Measurements from ENCODE around the gene ZYG11B. TPM values are rescaled to one million over a fixed set of nuclear protein-coding genes. Genes with fewer than 3 reads are reported as not detected.
A peak's percentile ranks its signal among the peaks of the same experiment; 100 is the strongest.

ZYG11B gene
- total and polyA plus RNA-seq, 2 of the 13 experiments (the other 11 are each of a cell fraction or from before 2014, with no cell fraction given), result 6.9 to 17.9 TPM

DNA sequence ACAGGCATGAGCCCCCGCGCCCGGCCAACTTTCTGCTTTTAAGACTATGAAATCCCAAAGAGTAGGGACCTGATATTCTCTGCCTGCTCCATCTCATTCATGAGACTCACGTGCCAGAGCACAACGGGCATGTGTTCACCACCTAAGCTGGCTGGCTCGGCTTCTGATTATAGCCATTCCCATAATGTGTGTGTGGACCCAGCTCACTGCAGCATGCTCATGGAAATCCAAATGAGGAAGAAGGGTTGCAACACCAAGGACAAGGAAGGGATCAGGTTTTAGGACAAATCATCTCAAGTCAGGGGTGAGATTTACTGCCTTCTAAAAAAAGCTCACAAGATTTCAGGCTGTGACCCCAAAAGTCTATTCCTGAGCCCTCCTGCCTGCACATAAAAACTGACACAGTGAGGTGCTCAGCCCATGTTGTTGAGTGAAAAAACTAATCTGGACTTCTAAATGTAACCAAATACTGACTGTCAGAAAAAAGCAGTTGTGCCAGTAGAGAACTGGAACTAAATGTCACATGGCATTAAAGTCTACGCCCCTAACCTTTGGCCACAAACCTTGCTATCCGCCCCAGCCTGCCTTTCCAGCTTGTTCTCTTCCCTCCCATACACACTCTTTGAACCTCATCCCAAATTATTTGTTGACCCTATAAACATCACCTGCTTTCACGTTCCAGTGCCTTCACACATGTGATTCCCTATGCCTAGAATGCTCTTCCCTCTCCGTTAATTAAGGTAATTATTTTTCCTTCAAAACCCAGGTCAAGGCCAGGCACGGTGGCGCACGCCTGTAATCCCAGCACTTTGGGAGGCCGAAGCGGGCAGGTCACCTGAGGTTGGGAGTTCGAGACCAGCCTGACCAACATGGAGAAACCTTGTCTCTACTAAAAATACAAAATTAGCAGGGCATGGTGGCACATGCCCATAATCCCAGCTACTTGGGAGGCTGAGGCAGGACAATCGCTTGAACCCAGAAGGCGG, 19.0 kb upstream of the ZYG11B start (continued):
- TF ChIP-seq ZBTB44 (CRISPR knock-in tag; IDR thresholded peaks at IDR 0.05) (no peak), MED13 (CRISPR knock-in tag; IDR thresholded peaks at IDR 0.05) (no peak), ZFP41 (CRISPR knock-in tag; IDR thresholded peaks at IDR 0.05; ENCODE audit: borderline replicate concordance) (no peak), ZNF674 (CRISPR knock-in tag; IDR thresholded peaks at IDR 0.05; ENCODE audit: low read depth) (no peak), PAF1 (CRISPR knock-in tag; IDR thresholded peaks at IDR 0.05) (no peak), KLF11 (CRISPR knock-in tag; IDR thresholded peaks at IDR 0.05) (no peak), KDM2A (CRISPR knock-in tag; IDR thresholded peaks at IDR 0.05; ENCODE audit: borderline replicate concordance, low read depth) (no peak), LCORL (IDR thresholded peaks at IDR 0.05) (no peak), LCORL (CRISPR knock-in tag; IDR thresholded peaks at IDR 0.05) (peak; percentile 49; the same call in 1 of the 2 replicates), ZNF33B (CRISPR knock-in tag; IDR thresholded peaks at IDR 0.05) (no peak), CEBPZ (IDR thresholded peaks at IDR 0.05; ENCODE audit: low read length) (no peak), ZNF260 (CRISPR knock-in tag; IDR thresholded peaks at IDR 0.05; ENCODE audit: borderline replicate concordance, low read depth) (no peak), TAF1 (CRISPR knock-in tag; IDR thresholded peaks at IDR 0.05) (no peak), KDM5A (IDR thresholded peaks at IDR 0.05; ENCODE audit: borderline replicate concordance, low read length) (no peak), FOXM1 (CRISPR knock-in tag; IDR thresholded peaks at IDR 0.05) (no peak), SAP130 (CRISPR knock-in tag; IDR thresholded peaks at IDR 0.05; ENCODE audit: low read depth) (peak; percentile 34), PHF21A (CRISPR knock-in tag; IDR thresholded peaks at IDR 0.05) (no peak), ZNF17 (CRISPR knock-in tag; IDR thresholded peaks at IDR 0.05) (no peak), BHLHE40 (IDR thresholded peaks at IDR 0.05; ENCODE audit: low read length) (peak; percentile 77)
- TF ChIP-seq, protein P1, sequence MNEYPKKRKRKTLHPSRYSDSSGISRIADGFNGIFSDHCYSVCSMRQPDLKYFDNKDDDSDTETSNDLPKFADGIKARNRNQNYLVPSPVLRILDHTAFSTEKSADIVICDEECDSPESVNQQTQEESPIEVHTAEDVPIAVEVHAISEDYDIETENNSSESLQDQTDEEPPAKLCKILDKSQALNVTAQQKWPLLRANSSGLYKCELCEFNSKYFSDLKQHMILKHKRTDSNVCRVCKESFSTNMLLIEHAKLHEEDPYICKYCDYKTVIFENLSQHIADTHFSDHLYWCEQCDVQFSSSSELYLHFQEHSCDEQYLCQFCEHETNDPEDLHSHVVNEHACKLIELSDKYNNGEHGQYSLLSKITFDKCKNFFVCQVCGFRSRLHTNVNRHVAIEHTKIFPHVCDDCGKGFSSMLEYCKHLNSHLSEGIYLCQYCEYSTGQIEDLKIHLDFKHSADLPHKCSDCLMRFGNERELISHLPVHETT (CRISPR knock-in tag; conservative IDR thresholded peaks at IDR 0.05), result no peak
- TF ChIP-seq, protein P2, sequence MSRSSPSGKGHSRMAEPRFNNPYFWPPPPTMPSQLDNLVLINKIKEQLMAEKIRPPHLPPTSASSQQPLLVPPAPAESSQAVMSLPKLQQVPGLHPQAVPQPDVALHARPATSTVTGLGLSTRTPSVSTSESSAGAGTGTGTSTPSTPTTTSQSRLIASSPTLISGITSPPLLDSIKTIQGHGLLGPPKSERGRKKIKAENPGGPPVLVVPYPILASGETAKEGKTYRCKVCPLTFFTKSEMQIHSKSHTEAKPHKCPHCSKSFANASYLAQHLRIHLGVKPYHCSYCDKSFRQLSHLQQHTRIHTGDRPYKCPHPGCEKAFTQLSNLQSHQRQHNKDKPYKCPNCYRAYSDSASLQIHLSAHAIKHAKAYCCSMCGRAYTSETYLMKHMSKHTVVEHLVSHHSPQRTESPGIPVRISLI (CRISPR knock-in tag; IDR thresholded peaks at IDR 0.05; ENCODE audit: borderline replicate concordance), result no peak
- TF ChIP-seq, protein P3, sequence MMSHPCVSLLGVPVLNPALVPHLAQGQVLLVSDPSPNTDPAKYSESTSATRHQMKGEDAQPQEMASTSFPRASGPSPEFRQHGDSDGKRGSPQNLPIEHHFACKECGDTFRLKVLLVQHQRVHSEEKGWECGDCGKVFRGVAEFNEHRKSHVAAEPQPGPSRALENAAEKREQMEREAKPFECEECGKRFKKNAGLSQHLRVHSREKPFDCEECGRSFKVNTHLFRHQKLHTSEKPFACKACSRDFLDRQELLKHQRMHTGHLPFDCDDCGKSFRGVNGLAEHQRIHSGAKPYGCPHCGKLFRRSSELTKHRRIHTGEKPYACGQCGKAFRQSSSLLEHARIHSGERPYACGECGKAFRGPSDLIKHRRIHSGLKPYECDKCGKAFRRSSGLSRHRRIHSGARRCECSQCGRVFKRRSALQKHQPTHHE (CRISPR knock-in tag; IDR thresholded peaks at IDR 0.05; ENCODE audit: borderline replicate concordance), result no peak

All from HepG2 (cell line).